Transverse colon (tissue), 3 donors: ENCODE results near the gene SHC4.

Experiments
- CTCF ChIP-seq, 5 experiments: fragments of 200-600 bp in 3 of 5; fragments of 450-650 bp in 2 of 5; sonication (generic) in 3 of 5; IDR thresholded peaks; 1 replicate in 2 of 5; 2 replicates in 3 of 5; pipeline ENCODE4 v1.5.1; 2016 to 2017; ENCODE audit warnings: antibody characterized with exemption in 5 of 5, inconsistent platforms in 3 of 5, mild to moderate bottlenecking in 2 of 5, moderate library complexity in 1 of 5
- EP300 ChIP-seq: sonication (generic); formaldehyde crosslinking; IDR thresholded peaks from one replicate; pipeline ENCODE4 v1.6.1; 2017; ENCODE audit warnings: antibody characterized with exemption, low read depth
- POLR2A ChIP-seq: fragments of 450-650 bp; IDR thresholded peaks from one replicate; pipeline ENCODE4 v1.6.1; 2016; ENCODE audit warnings: antibody characterized with exemption, mild to moderate bottlenecking, moderate library complexity

- TF ChIP-seq EP300 (no peak), CTCF (IDR thresholded peaks at IDR 0.05) (no peak), POLR2A (no peak)
Measured at GRCh38 chr15:48800245-48800644, 163.5 kb downstream of the SHC4 start.
